ENCODE data around the gene ADGRD1. TPM values are rescaled to one million over a fixed set of nuclear protein-coding genes. Genes with fewer than 3 reads are reported as not detected.
"Not testable (repeated sequence)": the region's sequence is repeated elsewhere in the genome, so short reads cannot be mapped to it uniquely, and the experiment has no call there.

ADGRD1 gene
- total RNA-seq, 2 experiments from 2014 or later = 0.64 to 1.0 TPM

DNA sequence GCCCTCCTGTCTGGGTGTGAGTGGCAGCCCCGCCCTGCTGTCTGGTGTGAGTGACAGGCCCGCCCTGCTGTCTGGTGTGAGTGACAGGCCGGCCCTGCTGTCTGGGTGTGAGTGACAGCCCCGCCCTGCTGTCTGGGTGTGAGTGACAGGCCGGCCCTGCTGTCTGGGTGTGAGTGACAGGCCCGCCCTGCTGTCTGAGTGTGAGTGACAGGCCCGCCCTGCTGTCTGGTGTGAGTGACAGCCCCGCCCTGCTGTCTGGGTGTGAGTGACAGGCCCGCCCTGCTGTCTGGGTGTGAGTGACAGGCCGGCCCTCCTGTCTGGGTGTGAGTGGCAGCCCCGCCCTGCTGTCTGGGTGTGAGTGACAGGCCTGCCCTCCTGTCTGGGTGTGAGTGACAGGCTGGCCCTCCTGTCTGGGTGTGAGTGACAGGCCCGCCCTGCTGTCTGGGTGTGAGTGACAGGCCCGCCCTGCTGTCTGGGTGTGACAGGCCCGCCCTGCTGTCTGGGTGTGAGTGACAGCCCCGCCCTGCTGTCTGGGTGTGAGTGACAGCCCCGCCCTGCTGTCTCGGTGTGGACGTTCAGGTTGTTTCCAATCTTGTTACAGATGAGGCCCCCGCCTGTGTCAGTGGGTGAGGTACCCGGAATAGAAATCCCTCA, 175.4 kb downstream of the ADGRD1 start:
- DNase-seq; CTCF ChIA-PET; H3K27me3 Mint-ChIP-seq; intact Hi-C loops (cut with micrococcal nuclease); H3K27ac Mint-ChIP-seq; H3K4me3 Mint-ChIP-seq; H3K9me3 Mint-ChIP-seq; H3K36me3 Mint-ChIP-seq; H3K4me1 Mint-ChIP-seq (ENCODE audit: low read depth); POLR2A ChIA-PET: not testable (repeated sequence)

- H3K9me3 Mint-ChIP-seq = no peaks in the 10 kb centered on the region
- POLR2A ChIA-PET = no interaction called here
- CTCF ChIA-PET = interaction anchor here (6.0 kb wide), 1 partner anchor 24 kb away, joined by 197 read pairs; no protein-coding TSS in a partner anchor
- H3K27me3 Mint-ChIP-seq = no peaks in the 10 kb centered on the region
- DNase-seq = no peak
- H3K27ac Mint-ChIP-seq = no peak overlapping the region
- intact Hi-C loops (cut with micrococcal nuclease) = loop anchor here (10.0 kb wide), 1 partner anchor 215 kb away; no protein-coding TSS in a partner anchor
- H3K4me1 Mint-ChIP-seq (ENCODE audit: low read depth) = no peaks in the 10 kb centered on the region
- H3K4me3 Mint-ChIP-seq = no peak overlapping the region
- no peaks in the 10 kb centered on the region for H3K36me3 Mint-ChIP-seq
These were observed 176.1 kb downstream of the ADGRD1 start for GRCh38 chr12:131129839-131130238.

DNA sequence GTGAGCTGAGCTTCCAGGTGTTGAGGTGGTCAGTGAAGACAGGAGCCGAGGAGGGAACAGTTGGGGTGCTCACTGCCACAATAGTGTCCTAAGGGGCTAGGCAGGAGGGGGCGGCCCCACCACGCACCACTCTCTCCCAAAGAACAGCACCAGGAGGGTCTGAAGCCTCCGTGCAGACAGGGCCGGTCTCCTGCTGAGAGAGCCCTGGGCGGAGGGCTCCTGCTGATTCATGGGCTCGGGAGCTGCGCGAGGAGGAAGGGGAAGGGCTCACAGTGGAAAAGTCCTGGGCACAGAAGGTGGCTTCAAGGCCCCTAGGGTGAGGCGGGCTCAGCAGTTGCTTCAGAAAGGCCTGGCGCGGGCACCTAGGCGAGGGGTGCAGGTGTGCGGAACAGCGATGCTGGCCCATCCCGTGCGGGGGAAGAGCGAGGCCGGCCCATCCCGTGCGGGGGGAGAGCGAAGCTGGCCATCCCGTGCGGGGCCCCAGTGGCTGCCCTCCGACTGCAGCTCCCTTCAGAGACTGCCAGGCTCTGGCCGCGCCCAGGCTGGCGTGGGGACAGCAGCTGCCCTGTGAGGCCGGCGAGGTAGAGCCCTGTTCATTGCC, 176.7 kb downstream of the ADGRD1 start:
- CTCF ChIA-PET = interaction anchor here (6.0 kb wide), 1 partner anchor 25 kb away, joined by 197 read pairs; no protein-coding TSS in a partner anchor
- H3K27me3 Mint-ChIP-seq = no peaks in the 10 kb centered on the region
- H3K36me3 Mint-ChIP-seq = no peaks in the 10 kb centered on the region
- H3K27ac Mint-ChIP-seq = no peak overlapping the region
- H3K9me3 Mint-ChIP-seq = no peaks in the 10 kb centered on the region
- no peaks in the 10 kb centered on the region for H3K4me1 Mint-ChIP-seq (ENCODE audit: low read depth)
- no peak for DNase-seq
- no peak overlapping the region for H3K4me3 Mint-ChIP-seq
- intact Hi-C loops (cut with micrococcal nuclease) = loop anchor here (10.0 kb wide), 1 partner anchor 216 kb away; no protein-coding TSS in a partner anchor
- POLR2A ChIA-PET = no interaction called here

- no peak overlapping the region for H3K4me3 Mint-ChIP-seq
- intact Hi-C loops (cut with micrococcal nuclease) = loop anchor here (10.0 kb wide), 1 partner anchor 216 kb away; no protein-coding TSS in a partner anchor
- H3K36me3 Mint-ChIP-seq = no peaks in the 10 kb centered on the region
- POLR2A ChIA-PET = interaction anchor here (1.1 kb wide), 1 partner anchor 27 kb away, joined by 3 read pairs; no protein-coding TSS in a partner anchor
- H3K27me3 Mint-ChIP-seq = no peaks in the 10 kb centered on the region
- no peak for DNase-seq
- CTCF ChIA-PET = interaction anchor here (0.8 to 6.0 kb wide), 10 partner anchors 13 to 699 kb away, joined by 3 to 197 read pairs (median 10); no protein-coding TSS in a partner anchor
- no peaks in the 10 kb centered on the region for H3K9me3 Mint-ChIP-seq
- no peaks in the 10 kb centered on the region for H3K4me1 Mint-ChIP-seq (ENCODE audit: low read depth)
- no peak overlapping the region for H3K27ac Mint-ChIP-seq
These were observed 177.5 kb downstream of the ADGRD1 start for GRCh38 chr12:131131077-131131807.

- DNase-seq = no peak
- intact Hi-C loops (cut with micrococcal nuclease) = loop anchor here (1.0 to 10.0 kb wide), 3 partner anchors 27 to 371 kb away; no protein-coding TSS in a partner anchor
- H3K4me3 Mint-ChIP-seq = no peak overlapping the region
- POLR2A ChIA-PET = interaction anchor here (1.1 kb wide), 1 partner anchor 27 kb away, joined by 3 read pairs; no protein-coding TSS in a partner anchor
- CTCF ChIA-PET = interaction anchor here (0.7 to 6.0 kb wide), 16 partner anchors 8 to 699 kb away, joined by 3 to 197 read pairs (median 4); no protein-coding TSS in a partner anchor
- H3K36me3 Mint-ChIP-seq = no peaks in the 10 kb centered on the region
- no peaks in the 10 kb centered on the region for H3K9me3 Mint-ChIP-seq
- no peaks in the 10 kb centered on the region for H3K4me1 Mint-ChIP-seq (ENCODE audit: low read depth)
- no peak overlapping the region for H3K27ac Mint-ChIP-seq
- no peaks in the 10 kb centered on the region for H3K27me3 Mint-ChIP-seq
These were observed 178.1 kb downstream of the ADGRD1 start for GRCh38 chr12:131131808-131132117.

GRCh38 chr12:131132118-131132892, 178.6 kb downstream of the ADGRD1 start:
- ChIA-PET CTCF (interaction anchor here (0.6 to 6.0 kb wide), 21 partner anchors 8 to 698 kb away, joined by 3 to 197 read pairs (median 4); no protein-coding TSS in a partner anchor), POLR2A (interaction anchor here (1.1 kb wide), 1 partner anchor 28 kb away, joined by 3 read pairs; no protein-coding TSS in a partner anchor)
- H3K4me3 Mint-ChIP-seq = no peak overlapping the region
- H3K27ac Mint-ChIP-seq = no peak overlapping the region
- H3K27me3 Mint-ChIP-seq = peaks cover 2% of the 10 kb centered on the region
- H3K4me1 Mint-ChIP-seq (ENCODE audit: low read depth) = no peaks in the 10 kb centered on the region
- no peaks in the 10 kb centered on the region for H3K9me3 Mint-ChIP-seq
- DNase-seq = peak; percentile 80
- H3K36me3 Mint-ChIP-seq = no peaks in the 10 kb centered on the region
- intact Hi-C loops (cut with micrococcal nuclease) = loop anchor here (1.0 to 10.0 kb wide), 3 partner anchors 28 to 372 kb away; no protein-coding TSS in a partner anchor

GRCh38 chr12:131133015-131133905, 179.6 kb downstream of the ADGRD1 start:
- Mint-ChIP-seq H3K4me3 (no peak overlapping the region), H3K27me3 (peaks cover 2% of the 10 kb centered on the region), H3K36me3 (no peaks in the 10 kb centered on the region), H3K9me3 (no peaks in the 10 kb centered on the region), H3K4me1 (ENCODE audit: low read depth) (no peaks in the 10 kb centered on the region), H3K27ac (no peak overlapping the region)
- intact Hi-C loops (cut with micrococcal nuclease) = loop anchor here (2.0 to 10.0 kb wide), 2 partner anchors 218 to 372 kb away; no protein-coding TSS in a partner anchor
- DNase-seq = no peak
- CTCF ChIA-PET = interaction anchor here (0.6 to 6.0 kb wide), 15 partner anchors 9 to 379 kb away, joined by 3 to 197 read pairs (median 4); no protein-coding TSS in a partner anchor
- POLR2A ChIA-PET = no interaction called here

- ChIA-PET CTCF (interaction anchor here (1.2 to 6.0 kb wide), 4 partner anchors 10 to 194 kb away, joined by 3 to 197 read pairs (median 3); no protein-coding TSS in a partner anchor), POLR2A (no interaction called here)
- intact Hi-C loops (cut with micrococcal nuclease) = loop anchor here (2.0 to 10.0 kb wide), 2 partner anchors 219 to 373 kb away; no protein-coding TSS in a partner anchor
- no peaks in the 10 kb centered on the region for H3K4me1 Mint-ChIP-seq (ENCODE audit: low read depth)
- H3K4me3 Mint-ChIP-seq = no peak overlapping the region
- DNase-seq = no peak
- no peaks in the 10 kb centered on the region for H3K9me3 Mint-ChIP-seq
- H3K27me3 Mint-ChIP-seq = peaks cover 2% of the 10 kb centered on the region
- no peaks in the 10 kb centered on the region for H3K36me3 Mint-ChIP-seq
- no peak overlapping the region for H3K27ac Mint-ChIP-seq
These were observed 180.3 kb downstream of the ADGRD1 start for GRCh38 chr12:131133994-131134393.

DNA sequence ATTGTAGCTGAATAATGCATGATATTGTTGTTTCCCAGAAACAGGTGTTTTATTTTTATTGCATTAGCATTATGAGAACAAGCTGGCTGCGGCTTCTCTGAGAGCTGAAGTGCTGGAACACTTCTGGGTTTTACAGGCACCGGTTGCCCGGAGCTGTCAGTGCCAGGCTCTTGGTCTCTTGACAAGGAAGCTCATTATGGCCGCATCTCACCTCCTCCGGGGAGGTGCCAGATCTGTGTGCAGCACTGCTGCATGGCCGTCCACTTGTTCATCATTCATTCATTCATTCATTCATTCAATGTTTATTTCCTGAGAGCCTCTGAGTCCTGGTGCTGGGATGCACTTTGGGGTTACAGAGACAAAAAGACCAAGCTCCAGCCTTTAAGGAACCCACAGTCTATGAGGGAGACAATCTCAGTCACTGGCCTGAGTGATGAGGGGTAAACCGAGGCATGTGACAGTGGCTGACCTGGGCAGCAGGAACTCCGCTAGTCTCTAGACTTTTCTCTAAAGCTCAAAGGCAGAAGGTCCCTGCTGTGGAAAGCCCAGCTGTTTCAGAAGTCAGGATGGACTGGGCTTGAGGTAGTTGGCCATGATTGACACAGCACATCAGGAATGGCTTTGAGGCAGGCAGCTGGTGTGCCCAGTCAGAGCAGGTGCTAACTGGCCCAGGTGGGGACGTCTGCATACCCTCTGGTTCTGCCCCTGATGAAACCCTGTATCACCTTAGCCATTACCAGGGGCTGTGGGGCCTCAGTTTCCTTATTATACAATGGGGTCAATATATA, 181.0 kb downstream of the ADGRD1 start:
- H3K9me3 Mint-ChIP-seq = no peaks in the 10 kb centered on the region
- H3K27ac Mint-ChIP-seq = no peak overlapping the region
- H3K4me3 Mint-ChIP-seq = no peak overlapping the region
- ChIA-PET CTCF (interaction anchor here (1.2 to 6.0 kb wide), 3 partner anchors 11 to 33 kb away, joined by 3 to 197 read pairs (median 3); no protein-coding TSS in a partner anchor), POLR2A (no interaction called here)
- no peaks in the 10 kb centered on the region for H3K4me1 Mint-ChIP-seq (ENCODE audit: low read depth)
- intact Hi-C loops (cut with micrococcal nuclease) = loop anchor here (10.0 kb wide), 1 partner anchor 220 kb away; no protein-coding TSS in a partner anchor
- DNase-seq = no peak
- H3K36me3 Mint-ChIP-seq = no peaks in the 10 kb centered on the region
- peaks cover 2% of the 10 kb centered on the region for H3K27me3 Mint-ChIP-seq

DNA sequence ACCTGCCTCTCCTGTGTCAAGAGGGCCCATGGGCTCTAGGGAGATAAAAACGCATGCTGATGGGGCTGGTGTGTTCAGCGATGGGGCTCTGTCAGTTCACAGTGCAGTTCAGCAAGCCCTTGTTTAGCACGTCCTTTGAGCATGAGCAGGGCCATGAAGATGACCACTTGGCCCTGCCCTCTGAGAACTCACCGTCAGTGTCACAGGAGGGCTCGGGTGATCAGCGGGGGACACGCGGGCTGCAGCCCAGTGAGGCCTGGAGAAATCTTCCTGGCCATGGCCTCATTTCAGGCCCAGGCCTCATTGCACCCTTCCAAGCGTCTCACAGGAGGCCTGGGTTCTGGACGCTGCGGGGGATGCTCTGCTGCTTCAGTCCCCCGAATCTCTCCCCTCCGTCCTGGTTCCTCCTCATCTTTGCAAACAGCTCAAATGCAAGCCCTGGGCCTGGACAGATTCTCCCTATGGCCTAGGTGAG, 181.6 kb downstream of the ADGRD1 start:
- ChIA-PET POLR2A (no interaction called here), CTCF (interaction anchor here (1.2 to 6.0 kb wide), 3 partner anchors 11 to 33 kb away, joined by 3 to 197 read pairs (median 3); no protein-coding TSS in a partner anchor)
- Mint-ChIP-seq H3K36me3 (no peaks in the 10 kb centered on the region), H3K4me1 (ENCODE audit: low read depth) (no peaks in the 10 kb centered on the region), H3K9me3 (no peaks in the 10 kb centered on the region), H3K4me3 (no peak overlapping the region), H3K27me3 (peaks cover 2% of the 10 kb centered on the region), H3K27ac (no peak overlapping the region)
- intact Hi-C loops (cut with micrococcal nuclease) = loop anchor here (10.0 kb wide), 1 partner anchor 221 kb away; no protein-coding TSS in a partner anchor
- DNase-seq = no peak
